CD4-positive, CD25-positive, alpha-beta regulatory T cell (primary cell): ENCODE results near the gene LRRC14B. TPM values are rescaled to one million over a fixed set of nuclear protein-coding genes. Genes with fewer than 3 reads are reported as not detected.

Source experiments
- ATAC-seq, 2 donors: fragments of 150-1000 bp; cut with Tn5 transposase; one replicate each; pipeline ENCODE4 v1.10.0; 2021; ENCODE audit warnings: low read depth in 2 of 2, moderate number of reproducible peaks in 2 of 2, moderate library complexity in 1 of 2
- DNase-seq, 3 donors: peaks; one replicate each; pipeline versions ENCODE4 v3.0.0 to v3.0.0-alpha.2; 2012 to 2022; ENCODE audit warnings: mixed read lengths in 1 of 3
- H3K27ac ChIP-seq: one replicate; pipeline ENCODE4 v1.7.0; 2013; ENCODE audit warnings: mild to moderate bottlenecking, low read length; ENCODE audit not compliant: insufficient read depth, poor library complexity, severe bottlenecking
- H3K27me3 ChIP-seq: one replicate; pipeline ENCODE4 v1.7.0; 2013; ENCODE audit warnings: low read length; ENCODE audit not compliant: control insufficient read depth, insufficient read depth
- H3K36me3 ChIP-seq: one replicate; pipeline ENCODE4 v1.7.0; 2013; ENCODE audit warnings: mild to moderate bottlenecking, low read length, moderate library complexity; ENCODE audit not compliant: control insufficient read depth, insufficient read depth
- H3K4me1 ChIP-seq: 2 replicates; pipeline ENCODE4 v1.7.0; 2013; ENCODE audit warnings: mild to moderate bottlenecking, low read length; ENCODE audit not compliant: insufficient read depth, control insufficient read depth, poor library complexity, severe bottlenecking
- H3K4me3 ChIP-seq: one replicate; pipeline ENCODE4 v1.7.0; 2013; ENCODE audit warnings: low read depth, mild to moderate bottlenecking, low read length, moderate library complexity
- H3K9me3 ChIP-seq, 2 experiments: 1 replicate in 1 of 2; 2 replicates in 1 of 2; pipeline ENCODE4 v1.7.0; 2013; ENCODE audit warnings: low read length in 2 of 2, mild to moderate bottlenecking in 1 of 2, moderate library complexity in 1 of 2; ENCODE audit not compliant: control insufficient read depth in 2 of 2
- H3K27ac Mint-ChIP-seq, 3 donors: one replicate each; pipeline ENCODE4 v1.8.0; 2020 to 2022; ENCODE audit warnings: mild to moderate bottlenecking in 3 of 3, mixed read lengths in 3 of 3, moderate library complexity in 2 of 3
- H3K27me3 Mint-ChIP-seq: one replicate; pipeline ENCODE4 v1.8.0; 2022; ENCODE audit warnings: mild to moderate bottlenecking, mixed read lengths
- H3K36me3 Mint-ChIP-seq: one replicate; pipeline ENCODE4 v1.8.0; 2020; ENCODE audit warnings: mixed read lengths
- H3K4me1 Mint-ChIP-seq, 4 donors: one replicate each; pipeline ENCODE4 v1.8.0; 2020 to 2022; ENCODE audit warnings: mixed read lengths in 4 of 4, mild to moderate bottlenecking in 1 of 4
- H3K4me3 Mint-ChIP-seq, 4 donors: one replicate each; pipeline ENCODE4 v1.8.0; 2020 to 2022; ENCODE audit warnings: mild to moderate bottlenecking in 4 of 4, mixed read lengths in 4 of 4, moderate library complexity in 3 of 4
- H3K9me3 Mint-ChIP-seq, 7 donors: one replicate each; pipeline ENCODE4 v1.8.0; 2020 to 2022; ENCODE audit warnings: mixed read lengths in 7 of 7, mild to moderate bottlenecking in 3 of 7, moderate library complexity in 2 of 7
- polyA plus RNA-seq, 4 donors: library from polyadenylated mRNA; unstranded; fragments of 300-500 nt; fragmentation: Illumina TruSeq; gene quantifications; one replicate each; pipeline ENCODE4 v1.2.3, GENCODE V29; 2021
- total RNA-seq: library from RNA; stranded (reverse); gene quantifications from one replicate; pipeline ENCODE4 v1.2.3, GENCODE V29; 2022

LRRC14B gene
- total and polyA plus RNA-seq, 5 donors from 2014 or later: not detected

DNA sequence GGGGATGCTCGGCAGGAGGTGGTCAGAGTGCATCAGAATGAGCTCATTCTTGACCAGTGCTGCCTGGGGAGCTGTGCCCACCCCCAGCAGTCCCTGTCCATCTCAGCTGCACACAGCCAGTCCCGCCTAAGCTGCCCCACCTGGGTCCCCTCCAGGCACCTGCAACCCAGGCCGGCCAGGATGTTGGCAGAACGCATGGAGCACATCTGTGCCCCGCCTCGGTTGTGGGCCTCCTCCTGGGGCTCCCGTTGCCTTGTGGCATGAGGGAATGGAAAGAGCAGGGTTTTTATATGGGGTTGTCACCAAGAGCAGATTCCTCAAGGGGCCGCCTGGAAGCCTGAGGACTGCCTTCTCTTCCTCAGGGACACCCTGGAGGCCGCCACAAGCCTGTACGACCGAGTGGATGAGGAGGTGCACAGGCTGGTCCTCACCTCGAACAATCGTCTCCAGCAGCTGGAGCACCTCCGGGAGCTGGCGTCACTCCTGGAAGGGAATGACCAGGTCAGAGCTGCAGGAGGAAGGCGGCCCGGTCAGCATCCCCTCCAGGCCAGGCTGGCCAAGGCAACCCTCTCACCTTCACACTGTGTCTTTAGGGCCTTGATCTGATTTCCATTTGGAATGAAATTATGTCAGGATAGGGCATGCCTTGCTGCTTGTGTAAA lies 34.8 kb upstream of the LRRC14B start:
- Histone ChIP-seq H3K4me3 (no peak overlapping the region), H3K27ac (no peak overlapping the region), H3K27me3 (no peaks in the 10 kb centered on the region), H3K36me3 (no peaks in the 10 kb centered on the region), H3K4me1 (no peaks in the 10 kb centered on the region), H3K9me3 (no peaks in the 10 kb centered on the region)
- H3K4me1 Mint-ChIP-seq: no peaks in the 10 kb centered on the region
- H3K9me3 Mint-ChIP-seq: peaks cover 0 to 3% (median 0%) of the 10 kb centered on the region in 7 donors
- DNase-seq (no peak), ATAC-seq (no peak)
- H3K27me3 Mint-ChIP-seq: peaks cover 9% of the 10 kb centered on the region
- no peak overlapping the region for H3K27ac Mint-ChIP-seq
- H3K36me3 Mint-ChIP-seq: no peaks in the 10 kb centered on the region
- H3K4me3 Mint-ChIP-seq: no peak overlapping the region

DNA sequence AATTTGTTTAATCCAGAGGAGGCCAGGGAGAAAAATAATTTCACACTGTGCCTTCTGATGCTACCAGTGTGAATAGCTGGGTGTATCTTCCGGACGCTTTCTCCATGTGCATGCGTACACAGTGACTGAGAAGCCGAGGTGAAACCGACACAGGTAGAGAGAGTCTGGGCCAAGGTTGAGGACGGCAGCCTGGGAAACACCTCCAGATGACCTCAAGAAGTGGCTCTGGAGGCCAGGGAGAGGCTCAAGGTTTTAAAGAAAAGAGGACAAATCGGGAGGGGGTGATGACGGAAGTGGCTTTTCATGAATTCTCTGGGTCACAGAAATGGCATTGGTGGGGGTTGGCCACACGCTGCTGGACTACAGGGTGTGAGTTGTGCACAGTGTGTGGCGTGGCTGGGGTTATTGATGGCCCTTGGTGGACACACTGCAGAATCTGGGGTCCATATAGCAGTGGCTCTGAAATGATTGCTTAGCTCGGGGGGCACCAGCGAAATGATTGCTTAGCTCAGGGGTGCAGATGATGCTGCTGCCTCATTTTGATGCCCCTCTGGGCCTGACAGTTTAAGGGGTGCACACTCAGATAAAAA lies 34.1 kb upstream of the LRRC14B start:
- H3K27ac ChIP-seq: no peak overlapping the region
- ATAC-seq: no peak
- Mint-ChIP-seq H3K27me3 (peaks cover 9% of the 10 kb centered on the region), H3K9me3 (no peaks in the 10 kb centered on the region), H3K4me3 (no peak overlapping the region), H3K4me1 (no peaks in the 10 kb centered on the region), H3K27ac (no peak overlapping the region), H3K36me3 (no peaks in the 10 kb centered on the region)
- H3K27me3 ChIP-seq: no peaks in the 10 kb centered on the region
- H3K4me1 ChIP-seq: no peaks in the 10 kb centered on the region
- H3K9me3 ChIP-seq: no peaks in the 10 kb centered on the region
- H3K4me3 ChIP-seq: no peak overlapping the region
- H3K36me3 ChIP-seq: no peaks in the 10 kb centered on the region
- DNase-seq: no peak

DNA sequence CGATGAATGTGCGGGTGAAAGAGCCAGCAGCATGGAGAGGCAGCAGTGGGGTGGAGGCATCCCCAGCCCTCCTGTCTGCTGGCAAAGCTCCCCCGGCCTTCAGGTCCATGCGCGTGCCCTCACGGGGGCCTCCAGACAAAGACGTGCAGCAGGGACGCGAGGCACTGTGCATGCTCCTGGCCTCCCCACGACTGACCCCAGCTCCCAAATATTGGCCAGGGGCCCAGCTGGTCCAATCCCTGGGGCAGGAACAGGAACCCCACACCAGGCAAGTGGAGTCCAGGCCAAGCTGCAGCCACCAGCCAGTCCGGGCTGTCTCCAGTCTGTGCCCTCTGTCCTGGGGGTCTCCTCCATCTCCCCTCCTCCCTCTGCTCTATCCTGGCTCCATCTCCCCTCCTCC lies 33.5 kb upstream of the LRRC14B start:
- peaks cover 9% of the 10 kb centered on the region for H3K27me3 Mint-ChIP-seq
- no peaks in the 10 kb centered on the region for H3K4me1 Mint-ChIP-seq
- H3K27ac Mint-ChIP-seq: no peak overlapping the region

DNA sequence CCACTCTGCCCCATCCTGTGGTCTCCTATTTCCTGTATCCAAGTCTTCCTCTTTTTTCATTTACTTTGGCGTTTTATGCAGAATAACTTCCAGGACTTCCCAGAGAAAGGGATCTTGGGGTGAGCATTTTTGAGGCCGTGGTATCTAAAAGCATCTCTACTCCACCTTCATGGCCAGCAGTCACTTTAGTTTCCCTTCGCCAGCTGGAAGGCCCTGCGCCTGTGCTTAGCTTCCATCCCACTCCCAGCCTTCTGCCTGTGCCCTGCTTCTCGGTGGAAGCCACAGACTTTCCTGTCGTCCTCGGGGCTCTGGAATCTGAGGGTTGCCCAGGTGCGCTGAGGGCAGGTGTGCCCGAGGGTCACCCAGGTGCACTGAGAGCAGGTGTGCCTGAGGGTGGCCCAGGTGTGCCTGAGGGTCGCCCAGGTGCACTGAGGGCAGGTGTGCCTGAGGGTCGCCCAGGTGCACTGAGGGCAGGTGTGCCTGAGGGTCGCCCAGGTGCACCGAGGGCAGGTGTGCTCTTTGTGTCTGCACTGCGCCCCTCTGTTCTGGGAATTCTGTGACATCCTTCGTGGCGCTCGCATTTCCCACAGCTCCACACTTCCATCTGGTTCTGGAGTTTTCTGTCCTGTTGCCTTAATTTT lies 32.4 kb upstream of the LRRC14B start:
- peaks cover 9% of the 10 kb centered on the region for H3K27me3 Mint-ChIP-seq
- Histone ChIP-seq H3K27me3 (no peaks in the 10 kb centered on the region), H3K27ac (no peak overlapping the region), H3K4me3 (no peak overlapping the region), H3K4me1 (no peaks in the 10 kb centered on the region), H3K36me3 (no peaks in the 10 kb centered on the region), H3K9me3 (no peaks in the 10 kb centered on the region)
- H3K27ac Mint-ChIP-seq: no peak overlapping the region
- no peak overlapping the region for H3K4me3 Mint-ChIP-seq
- H3K36me3 Mint-ChIP-seq: no peaks in the 10 kb centered on the region
- H3K9me3 Mint-ChIP-seq: peaks cover 0 to under 1% (median 0%) of the 10 kb centered on the region in 7 donors
- ATAC-seq: no peak
- H3K4me1 Mint-ChIP-seq: no peaks in the 10 kb centered on the region
- DNase-seq: no peak

More for the DNA sequence above, 33.5 kb upstream of the LRRC14B start:
- no peaks in the 10 kb centered on the region for H3K36me3 Mint-ChIP-seq
- Histone ChIP-seq H3K9me3 (no peaks in the 10 kb centered on the region), H3K36me3 (no peaks in the 10 kb centered on the region), H3K4me3 (no peak overlapping the region), H3K4me1 (no peaks in the 10 kb centered on the region), H3K27me3 (no peaks in the 10 kb centered on the region), H3K27ac (no peak overlapping the region)
- no peak overlapping the region for H3K4me3 Mint-ChIP-seq
- ATAC-seq (no peak), DNase-seq (no peak)
- H3K9me3 Mint-ChIP-seq: no peaks in the 10 kb centered on the region

DNA sequence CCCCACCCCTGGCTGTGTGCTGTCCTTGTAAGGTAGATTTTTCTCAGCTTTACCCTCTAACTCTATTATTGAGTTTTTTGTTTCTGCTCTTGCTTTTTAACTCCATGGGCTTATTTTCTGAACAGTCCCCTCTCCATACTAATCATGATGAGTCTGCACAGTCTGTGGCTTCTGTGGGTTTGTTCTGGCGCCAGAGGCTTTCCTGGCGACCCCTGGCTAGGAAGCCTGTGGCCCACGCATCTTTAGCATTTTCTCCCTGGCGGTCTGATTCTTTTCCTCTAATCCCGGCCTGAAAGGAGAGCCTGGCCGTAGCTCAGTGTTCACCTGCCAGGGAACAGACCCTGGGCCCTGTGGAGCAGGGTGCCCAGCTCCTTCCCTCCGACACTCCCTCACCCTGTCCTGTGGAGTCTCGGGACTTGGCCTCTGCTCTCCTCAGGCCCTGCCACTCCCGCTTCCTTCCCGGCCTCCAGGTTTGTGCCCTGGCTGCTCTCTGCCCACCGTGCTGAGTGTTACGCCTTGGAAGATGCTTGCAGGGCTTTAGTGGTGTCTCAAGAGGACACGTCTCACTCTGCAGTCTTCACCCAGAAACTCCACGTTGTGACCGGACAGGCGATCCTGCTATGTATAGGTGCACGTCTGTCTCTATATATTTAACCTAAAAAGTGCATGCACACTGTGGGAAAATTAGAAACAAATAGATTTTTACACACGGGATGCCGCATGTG lies 31.7 kb upstream of the LRRC14B start:
- Mint-ChIP-seq H3K9me3 (peaks cover 0 to 3% (median 0%) of the 10 kb centered on the region in 7 donors), H3K4me1 (no peaks in the 10 kb centered on the region), H3K27ac (no peak overlapping the region), H3K27me3 (peaks cover 9% of the 10 kb centered on the region), H3K36me3 (no peaks in the 10 kb centered on the region), H3K4me3 (no peak overlapping the region)
- Histone ChIP-seq H3K9me3 (no peaks in the 10 kb centered on the region), H3K27ac (no peak overlapping the region), H3K4me1 (no peaks in the 10 kb centered on the region), H3K27me3 (no peaks in the 10 kb centered on the region), H3K4me3 (no peak overlapping the region), H3K36me3 (no peaks in the 10 kb centered on the region)
- ATAC-seq (no peak), DNase-seq (no peak)

DNA sequence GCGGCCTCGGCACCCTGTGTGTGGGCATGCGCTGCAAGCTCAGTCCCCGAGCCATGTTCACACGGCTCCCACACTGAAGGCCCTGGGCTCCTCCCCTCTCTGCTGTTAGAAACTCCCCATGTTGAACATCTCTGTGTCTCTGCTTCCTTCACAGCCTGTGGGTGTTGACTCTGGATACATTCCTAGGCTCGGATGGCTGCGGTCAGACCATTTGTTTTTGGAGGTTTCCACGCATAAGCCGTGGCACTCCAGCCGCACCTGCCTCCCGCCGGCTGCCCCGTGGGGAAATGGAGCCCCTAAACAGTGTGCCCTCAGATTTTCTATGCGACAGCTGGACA lies 31.2 kb upstream of the LRRC14B start:
- Mint-ChIP-seq H3K9me3 (peaks cover 0 to 3% (median 0%) of the 10 kb centered on the region in 7 donors), H3K4me3 (no peak overlapping the region), H3K4me1 (no peaks in the 10 kb centered on the region), H3K27ac (no peak overlapping the region), H3K27me3 (peaks cover 9% of the 10 kb centered on the region), H3K36me3 (no peaks in the 10 kb centered on the region)
- Histone ChIP-seq H3K27ac (no peak overlapping the region), H3K4me1 (no peaks in the 10 kb centered on the region), H3K27me3 (no peaks in the 10 kb centered on the region), H3K9me3 (no peaks in the 10 kb centered on the region), H3K4me3 (no peak overlapping the region), H3K36me3 (no peaks in the 10 kb centered on the region)
- DNase-seq: no peak
- no peak for ATAC-seq

DNA sequence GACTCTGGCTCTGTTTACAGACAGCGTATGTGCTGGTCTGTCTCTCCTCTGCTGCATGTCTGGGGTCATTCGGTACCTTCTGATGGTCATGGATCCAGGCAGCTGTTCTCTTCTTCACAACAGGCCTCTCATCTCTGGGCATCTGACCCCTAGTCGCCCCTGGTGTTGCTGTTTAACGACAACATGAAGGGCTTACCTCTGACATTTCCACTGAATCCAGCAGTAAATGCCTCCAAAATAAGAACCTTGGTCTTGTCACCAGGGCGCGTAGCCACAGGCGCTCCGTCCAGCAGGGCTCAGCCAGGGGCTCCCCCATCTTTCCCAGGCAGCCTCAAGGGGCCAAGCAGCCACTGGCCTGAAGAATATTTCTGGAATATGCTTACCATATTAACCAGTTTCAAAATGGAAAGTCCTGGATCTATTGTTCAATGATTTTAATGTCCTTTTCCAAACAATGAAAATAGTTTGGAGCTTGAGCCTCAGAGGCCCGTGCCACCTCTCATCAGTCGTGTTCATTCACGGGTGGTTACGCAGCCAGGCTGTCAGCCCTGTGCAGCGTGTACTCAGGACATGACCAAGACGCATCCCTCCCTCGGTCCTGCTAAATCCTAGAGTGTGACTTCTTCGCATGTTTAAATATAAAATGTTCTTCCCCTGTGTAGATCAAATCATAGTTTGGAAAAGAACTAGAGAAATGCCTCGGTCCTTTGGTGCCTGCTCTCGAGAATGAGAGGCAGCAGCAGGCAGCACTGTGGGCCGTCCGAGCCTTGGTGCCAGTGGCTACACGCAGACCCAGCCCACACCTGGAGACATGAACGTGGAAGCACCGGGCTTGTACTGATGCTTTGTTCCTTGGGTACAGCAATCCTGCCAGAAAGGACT lies 30.1 kb upstream of the LRRC14B start:
- H3K27ac Mint-ChIP-seq: no peak overlapping the region
- no peak overlapping the region for H3K4me3 Mint-ChIP-seq
- Histone ChIP-seq H3K9me3 (no peaks in the 10 kb centered on the region), H3K36me3 (no peaks in the 10 kb centered on the region), H3K4me1 (no peaks in the 10 kb centered on the region), H3K27ac (no peak overlapping the region), H3K27me3 (no peaks in the 10 kb centered on the region), H3K4me3 (no peak overlapping the region)
- no peak for ATAC-seq
- no peak for DNase-seq
- H3K9me3 Mint-ChIP-seq: peaks cover 0 to 3% (median 0%) of the 10 kb centered on the region in 7 donors
- H3K27me3 Mint-ChIP-seq: peaks cover 9% of the 10 kb centered on the region
- H3K36me3 Mint-ChIP-seq: no peaks in the 10 kb centered on the region
- no peaks in the 10 kb centered on the region for H3K4me1 Mint-ChIP-seq
